HG02610 (cell line): ENCODE data around the gene DUSP15.
"Not testable (repeated sequence)": the region's sequence is repeated elsewhere in the genome, so short reads cannot be mapped to it uniquely, and the experiment has no call there.

Source experiments
- ATAC-seq: cut with Tn5 transposase; IDR thresholded peaks from one replicate; pipeline ENCODE4 v1.9.1; 2021; ENCODE audit warnings: mild to moderate bottlenecking, moderate library complexity; ENCODE audit not compliant: unreplicated experiment

Gene DUSP15

DNA sequence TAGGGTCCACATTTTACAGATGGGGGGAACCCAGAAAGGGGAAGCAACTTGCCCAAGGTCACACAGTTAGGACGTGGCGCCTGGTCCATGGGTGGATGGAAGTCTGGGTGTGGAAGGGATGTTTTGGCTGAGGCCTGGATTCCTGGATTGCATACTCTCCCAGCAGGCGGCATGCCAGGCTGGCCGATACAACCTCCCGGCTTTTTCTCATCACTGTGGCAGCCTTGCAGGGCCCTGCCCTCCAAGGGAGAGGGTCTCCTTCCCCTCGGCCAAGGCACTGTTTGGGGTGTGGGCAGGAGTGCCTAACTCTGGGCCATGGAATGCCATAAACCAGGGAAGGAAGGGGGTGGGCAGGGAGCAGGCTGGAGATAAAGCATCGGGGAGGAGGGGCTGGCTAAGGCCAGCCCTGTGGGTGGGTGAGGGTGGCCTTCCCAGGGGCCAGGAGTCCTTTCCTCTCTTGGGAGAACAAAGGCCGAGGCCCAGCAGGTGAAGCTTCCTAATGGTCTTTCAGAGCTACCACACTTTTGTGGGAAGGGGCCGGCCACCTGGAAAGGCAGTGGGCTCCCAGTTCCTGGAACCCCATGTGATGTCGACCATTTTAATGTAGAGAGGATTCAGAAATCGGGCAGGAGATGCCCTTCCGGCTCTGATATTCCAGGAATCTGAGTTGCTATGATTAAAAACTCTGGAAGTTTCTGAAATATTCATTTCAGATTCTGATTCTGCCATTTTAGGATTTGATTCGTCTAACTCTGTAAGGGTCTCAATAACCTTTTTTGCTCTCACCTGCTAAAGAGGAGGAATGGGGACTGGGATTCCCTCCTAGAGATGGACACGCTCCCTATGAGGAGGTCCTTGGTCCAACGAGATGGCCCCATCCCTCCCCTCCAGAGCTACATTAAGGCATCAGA, 29.2 kb downstream of the DUSP15 start:
- no peak for ATAC-seq

DNA sequence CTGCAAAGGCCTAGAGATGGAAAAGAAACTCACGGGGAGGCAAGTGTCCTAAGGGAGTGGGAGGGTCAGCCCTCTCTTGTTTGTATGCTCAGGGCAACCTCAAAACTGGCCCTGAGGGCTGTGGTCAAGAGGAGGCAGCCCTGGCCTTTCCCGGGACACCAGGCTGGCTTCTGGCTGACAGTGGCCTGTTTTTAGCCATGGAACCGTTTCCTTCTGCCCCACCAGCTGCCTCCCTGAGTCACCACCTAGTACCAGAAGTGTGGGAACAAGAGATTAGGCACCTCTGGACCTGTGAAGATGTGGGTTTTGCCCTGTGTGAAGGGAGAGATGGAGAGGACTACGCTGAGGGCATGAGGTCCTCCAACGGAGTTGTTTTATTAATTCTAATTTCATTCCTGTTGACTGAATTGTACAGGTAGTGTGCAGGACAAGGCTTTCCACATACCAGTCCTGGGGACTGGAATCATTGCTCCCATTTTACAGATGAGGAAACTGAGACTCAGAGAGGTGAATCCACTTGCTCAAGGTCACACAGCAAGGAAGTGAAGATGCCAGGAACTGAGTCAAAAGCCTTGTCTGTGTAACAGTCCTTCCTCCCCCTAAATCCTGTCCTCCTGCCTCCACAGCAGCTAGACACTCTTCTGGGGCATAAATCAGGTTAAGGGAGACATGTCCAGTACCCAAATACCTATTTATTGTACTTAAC, 30.4 kb downstream of the DUSP15 start:
- no peak for ATAC-seq

DNA sequence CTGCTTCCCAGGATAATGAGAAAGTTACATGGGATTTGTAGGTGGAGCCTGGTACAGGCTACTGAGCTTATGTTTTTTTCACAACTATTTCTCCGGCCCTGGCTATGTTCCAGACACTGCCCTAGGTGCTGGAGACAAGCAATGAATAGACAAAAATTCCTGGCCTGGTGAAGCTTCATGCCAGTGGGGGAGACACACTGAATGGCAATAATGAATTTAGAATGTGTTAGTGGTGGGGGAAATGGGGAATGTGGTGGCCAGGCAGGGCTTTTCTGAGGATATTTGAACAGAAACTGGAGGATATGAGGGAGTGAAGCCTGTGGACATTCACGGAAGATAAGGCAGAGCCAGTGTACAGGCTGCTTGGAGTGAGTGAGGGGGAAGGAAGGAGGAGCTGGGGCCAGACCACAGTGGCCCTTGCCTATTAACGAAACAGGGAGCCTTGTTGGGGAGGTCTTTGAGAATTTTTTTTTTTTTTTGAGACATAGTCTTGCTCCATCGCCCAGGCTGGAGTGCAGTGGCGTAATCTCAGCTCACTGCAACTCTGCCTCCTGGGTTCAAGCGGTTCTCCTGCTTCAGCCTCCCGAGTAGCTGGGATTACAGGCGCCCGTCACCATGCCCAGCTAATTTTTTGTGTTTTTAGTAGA, 31.6 kb downstream of the DUSP15 start:
- ATAC-seq = no peak

DNA sequence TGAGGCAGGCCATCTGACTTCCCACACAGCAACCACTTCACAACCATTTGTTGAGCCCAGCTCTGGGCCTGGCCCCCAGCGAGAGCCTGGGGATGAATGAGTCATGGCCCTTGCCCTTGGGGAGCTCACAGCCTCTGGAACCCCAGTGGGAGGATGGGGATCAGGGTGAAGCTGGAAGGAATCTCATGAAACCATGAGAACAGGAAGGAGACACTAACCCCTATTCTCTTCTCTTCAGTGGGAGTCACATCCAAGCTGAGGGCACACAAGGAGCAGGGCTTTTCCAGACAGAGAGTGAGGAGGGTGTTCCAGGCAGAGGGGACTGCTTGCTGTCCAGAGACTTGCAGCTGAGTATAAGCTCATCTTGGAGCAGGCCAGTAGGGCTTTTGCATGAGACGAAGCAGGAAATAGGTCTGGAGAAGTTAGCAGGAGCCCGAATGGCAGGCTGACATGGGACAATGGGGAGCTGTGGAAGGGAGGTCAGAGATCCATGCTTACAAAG, 32.4 kb downstream of the DUSP15 start:
- ATAC-seq = no peak

DNA sequence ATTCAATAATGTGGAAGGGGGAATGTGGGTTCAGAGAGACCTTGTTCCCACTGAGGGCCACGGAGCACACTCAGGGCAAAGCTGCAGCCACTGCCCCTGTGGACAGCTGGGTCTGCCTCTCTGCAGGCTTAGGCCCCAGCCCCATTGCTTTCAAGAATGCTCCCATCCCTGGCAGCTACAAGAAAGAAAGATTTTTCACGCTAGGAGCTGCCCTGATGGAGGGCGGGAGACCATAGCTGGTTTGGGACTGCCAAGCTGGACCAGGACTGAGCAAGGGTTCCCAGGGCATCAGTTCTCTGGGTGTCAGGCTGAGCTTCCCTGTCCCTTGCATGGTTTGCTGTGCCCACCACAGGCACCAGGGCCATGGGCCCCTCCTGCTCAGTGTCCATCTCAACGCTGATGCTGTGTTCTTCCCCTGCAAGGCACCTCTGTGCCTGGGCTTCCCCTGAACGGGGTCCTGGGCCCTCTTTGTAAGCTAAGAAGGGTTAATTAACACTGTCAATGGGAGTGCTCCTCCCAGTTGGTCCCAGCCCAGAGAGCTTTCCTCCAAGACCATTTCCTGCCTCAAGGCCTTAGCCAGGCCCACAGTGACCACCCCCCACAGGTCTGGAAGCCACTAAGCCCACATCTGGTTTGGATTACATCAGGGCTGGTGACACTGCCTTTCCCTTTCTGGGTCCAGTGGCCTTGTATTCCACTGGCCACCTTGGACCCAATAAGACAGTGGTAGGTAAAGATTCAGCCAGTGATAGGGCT, 33.3 kb downstream of the DUSP15 start:
- no peak for ATAC-seq

DNA sequence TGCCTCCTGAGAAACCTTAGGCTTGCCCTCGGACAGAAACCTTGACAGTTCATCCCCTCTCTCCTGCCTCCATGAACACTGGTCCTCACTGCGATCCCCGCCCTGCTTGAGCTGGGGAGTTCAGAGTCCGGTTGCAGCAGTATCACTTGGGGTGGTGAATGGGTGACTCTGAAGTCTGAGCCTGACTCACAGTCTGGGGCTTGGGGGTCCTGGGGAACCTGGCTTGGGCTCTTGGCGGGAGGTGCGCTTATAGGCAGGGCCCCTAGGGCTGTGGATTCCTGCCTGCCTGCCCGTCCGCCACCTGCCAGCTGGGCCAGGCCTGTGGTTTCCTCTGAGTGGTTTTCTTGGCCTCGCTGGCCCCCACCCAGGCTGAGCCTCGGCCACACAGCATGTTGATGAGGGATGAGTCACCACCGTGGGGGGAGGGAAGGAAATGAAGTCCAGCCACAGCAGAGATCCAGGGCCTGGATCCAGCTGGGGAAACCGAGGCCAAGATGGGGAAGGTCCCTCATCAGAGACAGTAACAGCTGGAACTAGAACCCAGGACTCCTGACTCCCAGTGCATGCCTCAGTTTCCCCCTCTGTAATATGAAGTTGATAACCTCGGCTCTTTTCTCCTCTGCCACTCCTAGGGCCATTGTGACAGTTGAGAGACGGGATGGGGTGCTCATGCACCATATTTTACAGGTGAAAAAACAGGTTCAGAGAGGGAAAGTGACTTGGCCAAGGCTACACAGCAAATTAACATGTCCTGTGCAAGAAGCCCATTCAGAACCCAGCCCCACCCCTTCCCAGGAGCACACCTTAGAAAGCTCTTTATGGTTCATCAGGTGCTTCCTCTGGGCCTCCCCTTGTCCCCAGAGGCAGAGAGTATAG, 34.1 kb downstream of the DUSP15 start:
- ATAC-seq = peak; percentile 73

DNA sequence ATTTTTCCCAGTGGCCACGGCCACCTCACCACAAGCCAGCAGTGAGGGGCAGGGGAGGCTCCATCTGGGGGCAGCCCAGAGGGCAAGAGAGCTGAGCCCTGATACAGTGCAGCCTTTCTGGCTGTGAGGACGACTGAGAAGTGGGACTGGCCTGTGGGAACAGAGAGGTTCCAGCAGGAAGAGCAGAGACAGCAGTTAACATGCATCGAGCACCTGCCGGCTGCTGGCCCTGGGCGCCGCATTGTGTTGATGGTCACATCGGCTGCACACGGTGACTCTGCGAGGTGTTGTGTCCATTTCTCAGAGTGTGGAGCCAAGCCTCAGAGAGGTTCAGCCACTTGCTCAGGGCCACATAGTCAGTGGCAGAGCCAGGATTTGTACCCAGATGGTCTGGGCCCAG, 34.8 kb downstream of the DUSP15 start:
- ATAC-seq = no peak

DNA sequence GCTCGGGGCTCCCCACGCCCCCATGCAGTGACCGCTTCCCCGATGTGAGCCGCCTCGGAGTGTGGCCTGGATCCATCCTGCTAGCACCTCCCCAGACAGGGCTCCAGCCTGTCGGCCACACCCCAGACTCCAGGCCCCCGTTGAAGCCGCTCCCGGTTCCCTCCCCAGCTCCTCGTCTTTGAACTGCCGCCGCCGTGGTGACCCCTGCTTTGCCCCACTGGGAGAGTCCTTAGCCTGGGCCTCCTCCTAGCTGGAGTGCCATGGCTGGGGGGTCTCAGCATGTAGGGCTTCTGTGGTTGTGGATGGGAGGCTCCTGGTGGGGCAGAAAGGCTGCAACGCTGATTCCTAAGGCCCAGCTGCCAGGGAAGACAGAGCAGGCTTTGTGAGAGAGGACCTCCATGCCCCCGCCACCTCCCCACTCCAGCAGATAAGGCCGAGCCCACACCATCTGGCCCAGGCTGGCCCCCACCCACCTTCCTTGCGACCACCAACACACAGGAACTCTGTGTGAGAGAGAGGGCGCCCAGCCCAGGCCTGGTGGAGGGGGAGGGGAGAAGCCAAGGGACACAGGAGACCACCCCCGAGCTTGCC, 36.3 kb downstream of the DUSP15 start:
- ATAC-seq = no peak

DNA sequence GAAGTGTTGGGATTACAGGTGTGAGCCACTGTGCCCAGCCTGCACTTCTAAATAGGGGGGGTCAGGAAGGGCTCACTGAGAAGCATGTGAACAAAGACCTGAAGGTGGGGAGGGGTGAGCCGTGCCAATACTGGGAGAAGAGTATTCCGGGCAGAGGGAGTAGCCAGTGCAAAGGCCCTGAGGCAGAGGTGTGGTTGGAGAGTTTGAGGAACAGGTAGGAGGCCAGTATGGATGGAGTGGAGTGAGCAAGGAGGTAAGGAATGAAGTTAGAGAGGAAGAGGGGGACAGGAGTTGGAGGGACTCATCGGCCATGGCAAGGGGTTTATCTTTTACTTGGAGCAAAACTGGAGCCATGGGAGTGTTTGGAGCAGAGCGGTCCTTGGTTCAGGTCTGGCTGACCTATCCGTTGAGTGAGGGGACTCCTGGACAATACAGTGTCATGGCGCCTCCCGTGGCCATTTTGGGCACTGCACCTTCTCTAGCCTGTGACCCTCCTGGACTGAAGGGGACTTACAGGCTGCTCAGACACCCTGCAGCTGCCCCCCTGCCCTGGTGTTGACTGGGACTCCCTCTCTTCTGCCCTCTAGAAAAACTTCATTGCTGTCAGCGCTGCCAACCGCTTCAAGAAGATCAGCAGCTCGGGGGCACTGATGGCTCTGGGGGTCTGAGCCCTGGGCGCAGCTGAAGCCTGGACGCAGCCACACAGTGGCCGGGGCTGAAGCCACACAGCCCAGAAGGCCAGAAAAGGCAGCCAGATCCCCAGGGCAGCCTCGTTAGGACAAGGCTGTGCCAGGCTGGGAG, 37.0 kb downstream of the DUSP15 start:
- no peak for ATAC-seq

DNA sequence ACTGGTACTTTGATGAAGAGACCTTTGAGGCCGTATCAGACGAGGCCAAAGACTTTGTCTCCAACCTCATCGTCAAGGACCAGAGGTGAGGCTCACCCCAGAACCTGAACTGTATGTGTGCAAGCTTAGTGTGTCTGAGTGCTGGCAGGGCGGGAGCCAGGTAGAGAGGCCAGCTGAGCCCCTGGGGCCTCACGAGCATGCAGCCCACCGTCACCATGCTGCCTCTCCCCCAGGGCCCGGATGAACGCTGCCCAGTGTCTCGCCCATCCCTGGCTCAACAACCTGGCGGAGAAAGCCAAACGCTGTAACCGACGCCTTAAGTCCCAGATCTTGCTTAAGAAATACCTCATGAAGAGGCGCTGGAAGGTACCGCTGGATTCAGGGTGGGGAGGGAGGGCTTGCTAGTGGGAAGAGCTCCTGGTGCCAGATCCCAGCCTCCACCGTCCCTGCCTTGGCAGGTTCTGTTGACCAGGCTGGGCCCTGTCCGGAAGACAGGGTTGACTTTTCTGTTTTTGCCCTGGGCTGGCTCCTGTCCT, 38.5 kb downstream of the DUSP15 start:
- ATAC-seq = no peak

DNA sequence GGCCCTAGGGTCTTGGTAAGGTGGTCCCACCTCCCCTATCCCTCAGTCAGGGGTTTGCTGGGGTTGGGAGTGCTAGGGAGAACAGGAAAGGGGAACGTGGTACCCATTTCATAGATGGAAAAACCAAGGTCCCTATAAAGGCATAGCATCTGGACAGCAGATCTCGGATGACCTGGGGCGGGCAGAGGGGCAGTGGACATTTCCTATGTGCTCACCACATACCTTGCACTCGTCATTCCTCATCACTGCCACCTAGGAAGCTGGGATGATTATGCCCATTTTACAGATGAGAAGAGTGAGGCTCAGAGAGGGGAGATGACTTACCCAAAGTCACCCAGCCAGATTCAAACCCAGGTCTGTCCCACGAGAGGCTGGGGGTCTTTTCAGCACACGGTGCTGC, 39.1 kb downstream of the DUSP15 start:
- no peak for ATAC-seq

DNA sequence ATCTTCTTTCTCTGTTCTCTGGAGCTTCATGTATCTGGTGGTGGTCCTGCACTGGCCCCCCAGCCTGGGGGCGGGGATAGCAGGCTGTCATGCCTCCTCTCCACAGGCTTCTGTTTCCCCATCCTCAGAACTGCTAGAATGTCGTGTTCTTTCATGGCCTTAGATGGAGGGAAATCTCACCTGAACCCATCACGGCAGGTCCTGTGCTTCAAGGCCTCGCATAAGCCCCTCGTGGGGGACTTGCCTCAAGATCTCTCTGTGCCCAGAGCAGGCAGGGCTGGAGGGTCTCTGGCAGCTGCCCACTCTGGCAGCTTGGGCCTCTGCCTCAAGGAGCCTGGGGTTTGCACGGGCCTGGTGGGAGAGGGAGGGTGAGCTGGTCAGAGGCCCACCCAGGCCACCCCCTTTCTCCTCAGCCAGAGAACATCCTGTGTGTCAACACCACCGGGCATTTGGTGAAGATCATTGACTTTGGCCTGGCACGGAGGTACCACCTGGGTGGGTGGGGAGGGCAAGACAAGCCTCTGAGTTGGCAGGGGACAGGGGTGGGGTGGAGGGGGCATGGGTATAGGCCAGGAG, 39.8 kb downstream of the DUSP15 start:
- ATAC-seq = no peak

DNA sequence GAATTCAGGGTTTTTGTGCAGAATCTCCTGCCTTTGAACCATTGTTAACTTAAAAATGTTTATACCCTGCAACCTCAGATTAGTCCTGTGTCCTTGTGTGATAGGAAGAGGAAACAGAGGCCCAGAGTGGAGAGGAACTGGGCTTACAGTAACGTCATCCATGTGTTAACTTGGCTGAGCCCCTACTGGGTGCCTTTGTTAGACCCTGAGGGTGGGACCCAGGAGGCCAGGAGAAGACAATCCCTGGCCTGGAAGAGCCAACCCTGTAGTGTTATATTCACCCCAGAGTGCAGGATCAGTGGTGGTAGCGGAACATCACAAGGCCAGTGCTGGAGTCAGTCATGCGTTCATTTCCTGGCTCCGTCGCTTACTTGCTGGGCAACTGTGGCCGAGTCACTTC, 40.6 kb downstream of the DUSP15 start:
- ATAC-seq = no peak

DNA sequence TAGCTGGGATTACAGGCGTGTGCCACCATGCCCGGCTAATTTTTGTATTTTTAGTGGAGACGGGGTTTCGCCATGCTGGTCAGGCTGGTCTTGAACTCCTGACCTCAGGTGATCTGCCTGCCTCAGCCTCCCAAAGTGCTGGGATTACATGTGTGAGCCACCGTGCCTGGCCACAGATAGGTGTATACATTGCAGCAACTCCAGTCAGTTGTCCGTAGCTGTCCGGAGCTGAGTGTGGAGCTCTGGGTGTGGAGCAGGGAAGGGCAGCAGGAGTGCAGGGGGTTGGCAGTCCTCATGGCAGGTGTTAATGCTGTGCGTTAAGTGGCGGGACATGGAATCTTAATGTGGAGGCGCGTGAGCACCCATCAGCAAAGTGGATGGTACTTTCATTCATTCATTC, 42.3 kb downstream of the DUSP15 start:
- ATAC-seq = not testable (repeated sequence)

DNA sequence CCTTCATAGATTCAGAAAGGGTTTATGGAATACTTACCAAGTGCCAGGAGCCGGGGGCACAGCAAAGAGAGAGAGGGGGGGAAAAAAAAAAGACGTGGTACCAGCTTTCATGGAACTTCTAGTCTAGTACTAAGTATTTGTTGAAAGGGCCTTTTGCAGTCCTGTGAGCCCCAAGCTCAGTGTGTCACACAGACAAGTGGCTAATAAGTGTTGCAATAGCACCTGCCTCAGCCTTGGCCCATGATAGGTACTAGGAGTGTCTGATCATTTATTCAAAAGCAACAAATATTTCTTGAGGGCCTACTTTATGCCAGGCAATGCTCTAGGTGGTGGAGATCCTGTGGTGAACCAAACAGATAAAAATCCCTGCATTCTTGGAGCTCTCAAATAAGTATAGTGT, 43.3 kb downstream of the DUSP15 start:
- no peak for ATAC-seq

DNA sequence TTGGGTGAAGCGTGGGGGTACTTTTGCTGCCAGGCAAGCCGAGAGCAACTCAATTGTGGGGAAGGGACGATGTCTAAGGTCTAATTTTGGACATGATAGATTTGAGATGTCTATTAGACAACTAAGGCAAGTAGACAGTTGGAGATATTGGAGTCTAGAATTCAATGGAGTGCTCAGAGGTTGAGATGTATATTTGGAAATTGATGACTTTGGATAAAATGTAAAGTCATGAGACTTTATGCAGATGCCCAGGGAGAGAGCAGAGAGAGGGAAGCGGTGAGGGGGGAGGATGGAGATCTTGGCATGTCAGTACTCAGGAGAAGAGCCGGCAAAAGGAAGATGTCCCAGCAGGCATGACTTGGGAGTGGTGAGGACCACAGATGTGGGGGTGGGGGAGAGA, 44.3 kb downstream of the DUSP15 start:
- ATAC-seq = no peak

DNA sequence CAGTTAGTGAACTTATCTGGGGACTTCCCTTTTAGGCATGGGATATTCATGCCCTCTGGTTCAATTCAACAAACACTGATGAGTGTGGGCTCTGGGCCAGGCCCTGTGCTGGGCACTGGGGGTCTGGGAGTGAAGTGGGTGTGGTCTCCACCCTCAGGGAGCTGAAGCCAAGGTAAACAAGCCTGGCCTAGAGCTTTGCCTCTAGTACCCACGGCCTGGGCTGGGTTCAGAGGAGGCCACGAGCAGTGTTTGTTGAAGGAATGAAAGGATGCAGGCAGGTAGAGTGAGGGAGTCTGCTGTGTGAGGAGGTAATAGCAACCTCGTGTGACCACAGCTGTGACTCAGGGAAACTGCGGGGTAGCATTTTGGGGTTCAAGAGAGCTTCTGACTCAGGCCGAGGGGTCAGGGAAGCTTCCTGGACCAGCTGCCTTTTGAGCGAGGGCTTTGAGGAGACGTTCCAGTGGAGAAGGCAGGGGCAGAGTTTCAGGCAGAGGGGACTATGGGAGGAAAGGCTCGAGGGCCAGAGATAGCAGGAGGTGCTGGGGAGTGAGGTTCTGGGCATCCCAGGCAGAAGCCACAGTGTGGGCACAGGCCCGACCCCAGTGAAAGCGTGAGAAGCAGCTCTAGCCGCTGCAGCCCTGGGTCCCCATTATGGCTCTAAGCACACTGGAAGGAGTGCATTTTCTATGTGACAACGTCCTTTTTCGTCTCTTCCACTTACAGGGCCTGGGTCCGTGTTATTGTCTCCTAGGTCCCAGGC, 45.6 kb downstream of the DUSP15 start:
- no peak for ATAC-seq
